Measurements from ENCODE around the gene MRPL23.

- TF ChIP-seq EP300 (IDR thresholded peaks at IDR 0.05; ENCODE audit: borderline replicate concordance), result no peak
- no peak for TF ChIP-seq EGR1 (IDR thresholded peaks at IDR 0.05)
- no peak for TF ChIP-seq RAD21 (IDR thresholded peaks at IDR 0.05; ENCODE audit: low read depth)
- no peak for TF ChIP-seq YY1 (IDR thresholded peaks at IDR 0.05; ENCODE audit: low read depth)
- no peak for TF ChIP-seq TEAD4 (IDR thresholded peaks at IDR 0.05)
- no peak for TF ChIP-seq REST (IDR thresholded peaks at IDR 0.05; ENCODE audit: low read depth)
- TF ChIP-seq NFIC (IDR thresholded peaks at IDR 0.05), result no peak
- TF ChIP-seq TAF1 (IDR thresholded peaks at IDR 0.05; ENCODE audit: low read depth), result no peak
Observed at GRCh38 chr11:1966531-1966930, 19.4 kb downstream of the MRPL23 start.

Data from Ishikawa (cell line).